Stimulated activated CD4-positive, alpha-beta T cell treated with anti-CD3 and anti-CD28 coated beads, Interleukin-12 subunit alpha, Interleukin-12 subunit beta, amount 100 ng/mL, for 4 hours (primary cell): ENCODE measurements around the gene AP3M1.

Experiments used
- DNase-seq: peaks from one replicate; pipeline ENCODE4 v3.0.0-alpha.2; 2020

The AP3M1 gene

GRCh38 chr10:74079028-74079935 lies 71.3 kb downstream of the AP3M1 start:
- DNase-seq: no peak

DNA sequence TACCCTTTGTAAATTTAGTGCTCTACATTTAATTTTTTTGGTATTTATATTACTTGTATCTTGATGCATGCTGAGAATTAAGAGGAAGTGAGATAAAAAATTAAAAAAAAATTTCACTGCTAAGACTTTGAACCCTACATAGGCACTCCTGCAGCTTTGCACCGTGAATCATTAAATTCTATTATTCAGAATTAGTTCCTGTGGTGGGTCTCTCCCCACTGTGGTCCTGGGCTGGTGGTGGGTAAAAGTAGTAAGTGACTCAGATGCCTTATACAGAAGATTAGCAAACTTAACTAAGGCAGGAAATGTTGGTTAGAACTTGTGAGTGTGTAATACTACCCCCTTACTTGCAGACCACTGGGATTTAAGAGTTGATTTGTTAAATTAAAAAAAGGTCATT lies 72.6 kb downstream of the AP3M1 start:
- peak; percentile 9 for DNase-seq

DNA sequence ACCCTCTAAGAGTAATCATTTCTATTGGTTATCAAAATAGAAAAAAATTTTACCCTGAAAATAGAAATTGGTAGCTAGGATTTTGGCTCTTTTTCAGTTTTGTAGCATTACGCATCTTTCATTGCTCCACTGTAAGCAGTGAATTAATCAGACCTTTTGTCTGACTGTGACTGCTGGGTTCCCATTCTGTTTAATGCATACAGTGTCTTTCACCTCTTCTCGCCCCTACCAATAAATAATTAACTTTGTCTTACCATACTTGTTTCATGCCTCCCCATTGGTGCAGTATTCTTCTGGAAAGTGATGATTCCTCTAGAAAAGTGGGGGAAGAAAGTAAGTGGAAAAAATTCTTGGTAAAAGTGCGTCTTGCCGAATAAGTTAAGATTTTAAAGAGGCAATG lies 73.2 kb downstream of the AP3M1 start:
- DNase-seq: no peak

DNA sequence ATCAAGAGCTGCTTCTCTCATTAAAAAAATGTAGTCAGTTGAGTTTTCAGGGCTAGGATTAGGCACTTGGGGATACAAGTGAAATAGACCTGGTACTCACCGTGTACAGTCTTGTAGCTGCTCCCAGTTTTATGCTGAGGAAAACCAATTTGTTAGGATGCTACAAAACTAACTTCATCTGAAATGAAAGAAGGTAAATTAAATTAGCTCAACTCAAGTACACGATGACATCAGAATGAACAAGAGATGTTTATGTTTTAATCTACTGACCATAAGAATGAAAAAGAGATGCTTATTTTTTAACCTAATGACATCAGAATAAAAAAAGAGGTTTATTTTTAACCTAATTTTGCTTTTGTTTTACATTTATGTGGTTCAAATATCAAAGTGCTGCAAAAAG lies 73.7 kb downstream of the AP3M1 start:
- no peak for DNase-seq

GRCh38 chr10:74075906-74076305 lies 74.7 kb downstream of the AP3M1 start:
- no peak for DNase-seq

DNA sequence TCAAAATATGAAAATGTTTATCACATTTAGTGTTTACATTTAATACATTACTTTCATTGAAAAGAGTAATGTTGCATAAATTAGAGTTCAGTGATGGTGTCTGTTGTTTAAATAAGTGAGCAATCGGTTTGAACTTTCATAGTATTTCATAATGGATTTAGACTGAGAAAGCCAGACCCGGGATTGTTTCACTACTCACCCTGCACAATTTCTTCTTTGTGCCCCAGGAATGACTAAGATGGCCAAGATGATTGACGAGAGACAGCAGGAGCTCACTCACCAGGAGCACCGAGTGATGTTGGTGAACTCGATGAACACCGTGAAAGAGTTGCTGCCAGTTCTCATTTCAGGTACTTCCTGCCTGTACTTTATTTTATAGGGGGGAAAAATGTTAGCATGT lies 78.1 kb downstream of the AP3M1 start:
- DNase-seq: no peak

DNA sequence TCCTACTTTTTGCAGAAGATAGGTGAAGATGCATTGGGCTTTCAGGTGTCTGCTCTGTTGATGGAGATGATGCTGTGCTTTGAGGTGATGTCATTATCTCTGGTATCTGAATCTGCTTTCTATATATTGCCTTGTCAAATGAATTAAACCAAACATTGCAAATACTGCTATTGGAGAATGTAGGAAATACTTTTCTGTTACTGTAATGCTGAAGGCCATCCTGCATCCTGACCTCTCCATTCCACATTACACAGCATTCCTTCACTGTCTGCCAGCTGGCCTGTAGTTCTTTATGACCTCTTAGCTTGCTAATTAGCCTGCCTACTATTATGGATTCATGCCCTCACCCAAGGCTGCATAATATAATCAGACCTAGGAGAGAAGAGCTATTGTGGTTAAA lies 79.5 kb downstream of the AP3M1 start:
- no peak for DNase-seq
